ENCODE measurements around the gene PAK4. TPM values are rescaled to one million over a fixed set of nuclear protein-coding genes. Genes with fewer than 3 reads are reported as not detected.

PAK4 gene
- total RNA-seq, 2 experiments from 2014 or later: 2.7 to 6.3 TPM

DNA sequence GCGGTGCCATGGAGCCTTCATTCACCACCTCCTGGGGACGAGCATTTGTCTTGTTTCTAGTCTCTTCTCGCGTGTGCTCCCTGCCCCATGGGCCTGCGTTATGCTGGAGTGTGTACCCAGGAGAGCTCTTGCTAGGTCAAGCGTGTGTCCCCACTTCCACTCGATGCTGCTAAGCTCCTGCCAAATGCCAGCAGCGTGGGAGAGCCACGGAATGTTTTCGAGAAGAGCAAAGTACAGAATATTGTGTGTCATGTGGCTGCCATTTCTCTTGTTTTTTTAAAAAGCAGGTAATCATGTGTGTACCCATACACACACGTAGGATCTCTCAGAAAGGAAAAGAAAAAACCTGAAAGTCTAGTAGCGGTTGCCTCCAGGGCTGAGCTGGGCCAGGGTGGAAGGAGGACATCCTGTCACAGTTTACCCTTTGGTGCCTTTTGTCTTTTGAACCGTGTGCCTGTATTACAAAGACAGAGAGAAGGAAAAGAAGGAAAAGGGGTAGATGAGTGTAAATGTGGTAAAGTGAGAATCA, 28.6 kb downstream of the PAK4 start:
- no peaks in the 10 kb centered on the region for H3K36me3 Mint-ChIP-seq (ENCODE audit: low read depth)
- Histone ChIP-seq H3K27ac (ENCODE audit: low read depth in 1 of 2, low read length in 2 of 2) (no peak overlapping the region), H3K4me1 (ENCODE audit: insufficient read depth, low read length) (peaks cover 7% of the 10 kb centered on the region), H3K9me3 (ENCODE audit: control insufficient read depth in 1 of 2, insufficient read depth in 1 of 2, low read length in 2 of 2) (no peaks in the 10 kb centered on the region), H3K27me3 (ENCODE audit: control insufficient read depth in 1 of 2, insufficient read depth in 2 of 2, low read length in 2 of 2) (no peaks in the 10 kb centered on the region), H3K4me3 (ENCODE audit: low read length) (no peak overlapping the region), H3K36me3 (ENCODE audit: insufficient read depth, low read length) (peaks cover 2% of the 10 kb centered on the region)
- POLR2A ChIA-PET: no interaction called here
- no peak overlapping the region for H3K4me3 Mint-ChIP-seq
- TF ChIP-seq, protein P1, sequence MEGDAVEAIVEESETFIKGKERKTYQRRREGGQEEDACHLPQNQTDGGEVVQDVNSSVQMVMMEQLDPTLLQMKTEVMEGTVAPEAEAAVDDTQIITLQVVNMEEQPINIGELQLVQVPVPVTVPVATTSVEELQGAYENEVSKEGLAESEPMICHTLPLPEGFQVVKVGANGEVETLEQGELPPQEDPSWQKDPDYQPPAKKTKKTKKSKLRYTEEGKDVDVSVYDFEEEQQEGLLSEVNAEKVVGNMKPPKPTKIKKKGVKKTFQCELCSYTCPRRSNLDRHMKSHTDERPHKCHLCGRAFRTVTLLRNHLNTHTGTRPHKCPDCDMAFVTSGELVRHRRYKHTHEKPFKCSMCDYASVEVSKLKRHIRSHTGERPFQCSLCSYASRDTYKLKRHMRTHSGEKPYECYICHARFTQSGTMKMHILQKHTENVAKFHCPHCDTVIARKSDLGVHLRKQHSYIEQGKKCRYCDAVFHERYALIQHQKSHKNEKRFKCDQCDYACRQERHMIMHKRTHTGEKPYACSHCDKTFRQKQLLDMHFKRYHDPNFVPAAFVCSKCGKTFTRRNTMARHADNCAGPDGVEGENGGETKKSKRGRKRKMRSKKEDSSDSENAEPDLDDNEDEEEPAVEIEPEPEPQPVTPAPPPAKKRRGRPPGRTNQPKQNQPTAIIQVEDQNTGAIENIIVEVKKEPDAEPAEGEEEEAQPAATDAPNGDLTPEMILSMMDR (IDR thresholded peaks at IDR 0.05): no peak
- CTCF ChIA-PET: no interaction called here
- no peak for ATAC-seq (ENCODE audit: poor library complexity)
- intact Hi-C loops (cut with DNase I, micrococcal nuclease): no loop called here
- H3K4me1 Mint-ChIP-seq (ENCODE audit: low read depth): peaks cover 28% of the 10 kb centered on the region
- DNase-seq: no peak
- no peak overlapping the region for H3K27ac Mint-ChIP-seq
- no peaks in the 10 kb centered on the region for H3K27me3 Mint-ChIP-seq
- no peaks in the 10 kb centered on the region for H3K9me3 Mint-ChIP-seq

DNA sequence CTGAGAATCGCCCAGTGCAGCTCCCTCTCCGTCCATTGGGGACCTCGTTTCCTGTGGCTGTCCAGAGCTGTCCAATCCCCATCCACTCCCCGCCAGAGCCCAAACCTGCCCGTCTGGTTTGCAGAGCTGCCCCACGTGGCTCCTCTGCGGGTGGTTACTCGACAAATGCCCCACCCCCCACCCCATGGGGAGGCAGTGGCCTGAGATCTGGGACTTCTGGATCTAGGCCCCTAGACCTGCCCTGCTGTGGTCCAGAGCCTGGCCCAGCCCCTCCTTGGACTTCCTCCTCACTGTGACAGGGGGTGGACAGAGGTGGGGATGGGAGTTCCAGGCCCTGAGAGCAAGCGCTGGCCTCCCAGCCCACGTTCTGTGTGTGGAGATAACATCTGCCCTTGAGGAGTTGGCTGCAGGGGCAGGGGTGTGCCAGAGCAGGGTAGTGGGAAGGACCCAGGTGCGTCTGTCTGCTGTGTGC, 29.1 kb downstream of the PAK4 start:
- no peaks in the 10 kb centered on the region for H3K9me3 Mint-ChIP-seq
- H3K4me1 Mint-ChIP-seq (ENCODE audit: low read depth): peaks cover 28% of the 10 kb centered on the region
- H3K27ac Mint-ChIP-seq: no peak overlapping the region

DNA sequence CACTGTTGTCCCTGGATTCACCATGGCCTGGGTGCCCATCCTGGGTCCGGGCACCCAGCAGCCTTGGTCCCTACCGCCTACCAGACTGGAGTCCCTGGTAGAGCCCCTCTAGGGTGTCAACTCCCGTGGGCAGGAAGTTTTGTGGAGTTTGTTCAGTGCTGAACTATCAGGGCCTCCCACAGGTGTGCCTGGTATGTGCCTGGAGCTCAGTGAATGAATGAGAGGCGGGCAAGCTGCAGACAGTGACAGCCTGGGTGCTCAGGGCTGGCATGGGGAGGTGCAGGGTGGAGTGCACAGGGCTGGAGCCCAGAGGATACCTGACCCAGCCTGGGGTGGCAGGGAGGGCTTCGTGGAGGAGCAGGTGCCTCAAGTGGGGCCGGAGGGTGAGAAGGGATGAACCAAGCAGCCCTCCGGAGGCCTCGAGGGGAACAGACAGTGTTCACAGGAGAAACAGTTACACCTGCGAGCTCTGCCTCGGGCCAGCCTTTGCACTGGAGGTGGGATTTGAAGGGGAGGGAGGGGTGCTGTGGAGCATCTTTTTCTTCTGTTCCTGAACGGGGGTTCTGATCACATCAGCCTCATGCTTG, 29.6 kb downstream of the PAK4 start:
- Mint-ChIP-seq H3K4me3 (no peak overlapping the region), H3K27ac (no peak overlapping the region), H3K9me3 (no peaks in the 10 kb centered on the region), H3K4me1 (ENCODE audit: low read depth) (peaks cover 29% of the 10 kb centered on the region), H3K27me3 (no peaks in the 10 kb centered on the region), H3K36me3 (ENCODE audit: low read depth) (no peaks in the 10 kb centered on the region)
- Histone ChIP-seq H3K27me3 (ENCODE audit: control insufficient read depth in 1 of 2, insufficient read depth in 2 of 2, low read length in 2 of 2) (no peaks in the 10 kb centered on the region), H3K4me1 (ENCODE audit: insufficient read depth, low read length) (peaks cover 7% of the 10 kb centered on the region), H3K36me3 (ENCODE audit: insufficient read depth, low read length) (peaks cover 2% of the 10 kb centered on the region), H3K4me3 (ENCODE audit: low read length) (no peak overlapping the region), H3K9me3 (ENCODE audit: control insufficient read depth in 1 of 2, insufficient read depth in 1 of 2, low read length in 2 of 2) (no peaks in the 10 kb centered on the region), H3K27ac (ENCODE audit: low read depth in 1 of 2, low read length in 2 of 2) (no peak overlapping the region)
- CTCF ChIA-PET: no interaction called here
- ATAC-seq (ENCODE audit: poor library complexity) (no peak), DNase-seq (no peak)
- intact Hi-C loops (cut with DNase I, micrococcal nuclease): no loop called here
- POLR2A ChIA-PET: no interaction called here
- TF ChIP-seq, protein P1 (IDR thresholded peaks at IDR 0.05): no peak

More for the DNA sequence above, 29.1 kb downstream of the PAK4 start:
- no peak for DNase-seq
- intact Hi-C loops (cut with DNase I, micrococcal nuclease): no loop called here
- no peak overlapping the region for H3K4me3 Mint-ChIP-seq
- TF ChIP-seq, protein P1 (IDR thresholded peaks at IDR 0.05): no peak
- no peak overlapping the region for H3K27ac ChIP-seq (ENCODE audit: low read depth in 1 of 2, low read length in 2 of 2)
- peaks cover 2% of the 10 kb centered on the region for H3K36me3 ChIP-seq (ENCODE audit: insufficient read depth, low read length)
- POLR2A ChIA-PET: no interaction called here
- H3K27me3 ChIP-seq (ENCODE audit: control insufficient read depth in 1 of 2, insufficient read depth in 2 of 2, low read length in 2 of 2): no peaks in the 10 kb centered on the region
- ATAC-seq (ENCODE audit: poor library complexity): no peak
- no peaks in the 10 kb centered on the region for H3K27me3 Mint-ChIP-seq
- no peak overlapping the region for H3K4me3 ChIP-seq (ENCODE audit: low read length)
- peaks cover 7% of the 10 kb centered on the region for H3K4me1 ChIP-seq (ENCODE audit: insufficient read depth, low read length)
- no peaks in the 10 kb centered on the region for H3K9me3 ChIP-seq (ENCODE audit: control insufficient read depth in 1 of 2, insufficient read depth in 1 of 2, low read length in 2 of 2)
- CTCF ChIA-PET: no interaction called here
- no peaks in the 10 kb centered on the region for H3K36me3 Mint-ChIP-seq (ENCODE audit: low read depth)

Measured in CD4-positive, alpha-beta T cell (primary cell).